BJ (cell line): ENCODE results near the gene COG3. TPM values are rescaled to one million over a fixed set of nuclear protein-coding genes. Genes with fewer than 3 reads are reported as not detected.

ENCODE experiments used
- CTCF ChIA-PET: fragments of 350-600 bp; formaldehyde crosslinking; extraction: SDS; loops from one replicate; lab custom pipeline; 2021; ENCODE audit warnings: antibody characterized with exemption, inconsistent platforms; lab: Yijun Ruan, JAX
- POLR2A ChIA-PET: fragments of 300-600 bp; sonication (Branson Sonifier 250); formaldehyde crosslinking; extraction: SDS; loops from one replicate; lab custom pipeline; 2021; ENCODE audit warnings: antibody characterized with exemption; lab: Charles Lee
- DNase-seq: peaks from one replicate; pipeline ENCODE4 v3.0.0-alpha.2; 2011; ENCODE audit warnings: low read depth
- H3K27me3 ChIP-seq: 2 replicates; pipeline ENCODE4 v1.6.0; 2011; ENCODE audit warnings: low read length; ENCODE audit not compliant: control insufficient read depth, insufficient read depth
- H3K36me3 ChIP-seq: 2 replicates; pipeline ENCODE4 v1.5.1; 2011; ENCODE audit warnings: low read length; ENCODE audit not compliant: control insufficient read depth, insufficient read depth
- H3K4me3 ChIP-seq: 2 replicates; pipeline ENCODE4 v1.5.1; 2011; ENCODE audit warnings: low read depth, mild to moderate bottlenecking, control low read depth, low read length
- CTCF ChIP-seq: IDR thresholded peaks from 2 replicates; pipeline ENCODE4 v1.5.1; 2011; ENCODE audit warnings: low read depth, mild to moderate bottlenecking, control low read depth, inconsistent platforms, low read length, moderate library complexity; ENCODE audit not compliant: insufficient read depth
- polyA plus RNA-seq: library from polyadenylated mRNA; depleted of rRNA; stranded (reverse); fragments of >200 nt; gene quantifications from 2 replicates; pipeline ENCODE4 v1.2.3, GENCODE V29; 2011

COG3 gene
- polyA plus RNA-seq, 1 experiment, result 13.9 TPM

DNA sequence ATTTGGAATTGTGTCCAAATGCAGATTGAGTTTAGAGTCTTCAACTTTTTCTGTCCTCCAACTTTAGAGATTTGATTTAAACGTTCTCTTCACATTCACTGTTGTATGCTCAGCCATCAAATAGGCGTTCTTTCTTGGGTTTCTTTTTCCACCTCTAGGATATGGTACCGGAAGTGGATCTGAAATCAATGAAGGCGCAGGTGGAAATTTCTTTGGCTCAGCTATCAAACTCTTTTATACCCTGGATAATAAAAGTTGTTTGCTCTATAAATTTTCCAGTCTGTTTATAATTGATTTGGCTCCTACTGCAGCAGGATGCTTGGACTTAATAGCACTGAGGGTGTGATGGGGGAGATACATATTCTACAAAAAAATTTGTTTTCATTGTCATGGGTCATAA lies 1.6 kb downstream of the COG3 start:
- CTCF ChIA-PET, result interaction anchor here (1.0 to 1.4 kb wide), 2 partner anchors 17 to 46 kb away, joined by 3 to 4 read pairs; no protein-coding TSS in a partner anchor
- POLR2A ChIA-PET, result no interaction called here
- H3K36me3 ChIP-seq, result no peaks in the 10 kb centered on the region

GRCh38 chr13:45468635-45469034 lies 3.9 kb downstream of the COG3 start:
- POLR2A ChIA-PET, result no interaction called here
- H3K4me3 ChIP-seq, result no peak overlapping the region
- TF ChIP-seq CTCF, result no peak
- CTCF ChIA-PET, result no interaction called here
- no peak for DNase-seq
- H3K36me3 ChIP-seq, result no peaks in the 10 kb centered on the region
- no peaks in the 10 kb centered on the region for H3K27me3 ChIP-seq

More for the DNA sequence above, 1.6 kb downstream of the COG3 start:
- TF ChIP-seq CTCF, result no peak
- H3K4me3 ChIP-seq, result no peak overlapping the region; the same call in 1 of the 2 replicates
- DNase-seq, result no peak
- 0 out of 2 replicates have a peak, but pooled peaks cover under 1% of the 10 kb centered on the region for H3K27me3 ChIP-seq

DNA sequence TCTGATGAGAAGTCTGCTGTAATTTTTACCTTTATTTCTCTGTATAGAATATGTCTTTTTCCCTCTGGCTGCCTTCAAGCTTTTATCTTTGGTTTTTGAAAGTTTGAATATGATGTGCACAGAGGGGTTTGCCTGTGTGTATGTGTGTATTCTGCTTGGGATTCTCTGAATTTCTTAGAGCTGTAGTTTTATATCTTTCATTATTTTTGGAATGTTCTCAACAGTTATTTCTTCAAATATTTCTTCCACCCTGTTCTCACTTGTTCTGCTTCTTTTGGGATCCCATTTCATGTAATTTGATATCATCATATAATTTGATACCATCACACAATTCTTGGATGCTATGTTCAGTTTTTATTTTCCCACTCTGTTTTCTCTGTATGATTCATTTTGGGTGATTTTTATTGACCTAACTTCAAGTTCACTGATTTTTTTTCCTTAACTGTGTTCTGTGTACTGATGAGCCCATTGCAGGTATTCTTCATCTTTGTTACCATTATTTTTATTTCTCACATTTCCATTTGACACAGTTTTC lies 7.5 kb downstream of the COG3 start:
- Histone ChIP-seq H3K4me3 (no peak overlapping the region), H3K27me3 (no peaks in the 10 kb centered on the region), H3K36me3 (no peaks in the 10 kb centered on the region)
- POLR2A ChIA-PET, result no interaction called here
- DNase-seq, result no peak
- TF ChIP-seq CTCF, result no peak
- CTCF ChIA-PET, result no interaction called here

GRCh38 chr13:45473627-45474026 lies 8.9 kb downstream of the COG3 start:
- no peak for DNase-seq
- Histone ChIP-seq H3K36me3 (no peaks in the 10 kb centered on the region), H3K4me3 (no peak overlapping the region), H3K27me3 (no peaks in the 10 kb centered on the region)
- no peak for TF ChIP-seq CTCF
- CTCF ChIA-PET, result interaction anchor here (1.7 kb wide), 1 partner anchor 9 kb away, joined by 7 read pairs; the partner anchor contains the start of gene COG3
- POLR2A ChIA-PET, result no interaction called here

- no peak for DNase-seq
- Histone ChIP-seq H3K27me3 (no peaks in the 10 kb centered on the region), H3K4me3 (no peak overlapping the region), H3K36me3 (no peaks in the 10 kb centered on the region; the same call in 1 of the 2 replicates)
- TF ChIP-seq CTCF, result no peak
- POLR2A ChIA-PET, result no interaction called here
- CTCF ChIA-PET, result interaction anchor here (1.7 kb wide), 1 partner anchor 10 kb away, joined by 7 read pairs; the partner anchor contains the start of gene COG3
Measured at GRCh38 chr13:45474584-45475454, 10.1 kb downstream of the COG3 start.
